ENCODE measurements around the gene VMP1. TPM values are rescaled to one million over a fixed set of nuclear protein-coding genes. Genes with fewer than 3 reads are reported as not detected.
"Not testable (repeated sequence)": the region's sequence is repeated elsewhere in the genome, so short reads cannot be mapped to it uniquely, and the experiment has no call there.

Gene VMP1
- total RNA-seq, 1 donor from 2014 or later: 183 TPM

- TF ChIP-seq, protein P1, sequence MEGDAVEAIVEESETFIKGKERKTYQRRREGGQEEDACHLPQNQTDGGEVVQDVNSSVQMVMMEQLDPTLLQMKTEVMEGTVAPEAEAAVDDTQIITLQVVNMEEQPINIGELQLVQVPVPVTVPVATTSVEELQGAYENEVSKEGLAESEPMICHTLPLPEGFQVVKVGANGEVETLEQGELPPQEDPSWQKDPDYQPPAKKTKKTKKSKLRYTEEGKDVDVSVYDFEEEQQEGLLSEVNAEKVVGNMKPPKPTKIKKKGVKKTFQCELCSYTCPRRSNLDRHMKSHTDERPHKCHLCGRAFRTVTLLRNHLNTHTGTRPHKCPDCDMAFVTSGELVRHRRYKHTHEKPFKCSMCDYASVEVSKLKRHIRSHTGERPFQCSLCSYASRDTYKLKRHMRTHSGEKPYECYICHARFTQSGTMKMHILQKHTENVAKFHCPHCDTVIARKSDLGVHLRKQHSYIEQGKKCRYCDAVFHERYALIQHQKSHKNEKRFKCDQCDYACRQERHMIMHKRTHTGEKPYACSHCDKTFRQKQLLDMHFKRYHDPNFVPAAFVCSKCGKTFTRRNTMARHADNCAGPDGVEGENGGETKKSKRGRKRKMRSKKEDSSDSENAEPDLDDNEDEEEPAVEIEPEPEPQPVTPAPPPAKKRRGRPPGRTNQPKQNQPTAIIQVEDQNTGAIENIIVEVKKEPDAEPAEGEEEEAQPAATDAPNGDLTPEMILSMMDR (IDR thresholded peaks at IDR 0.05): no peak
- Histone ChIP-seq H3K27ac (peak overlapping the region; percentile 76 to 91), H3K36me3 (no peaks in the 10 kb centered on the region), H3K27me3 (no peaks in the 10 kb centered on the region), H3K9me3 (no peaks in the 10 kb centered on the region), H3K4me3 (no peak overlapping the region), H3K4me1 (peaks cover 6 to 47% of the 10 kb centered on the region in 2 donors)
- intact Hi-C loops (cut with DNase I): no loop called here
- no peak for DNase-seq (ENCODE audit: low spot score in 2 of 2)
Observed at GRCh38 chr17:59827721-59828477, 120.4 kb downstream of the VMP1 start.

DNA sequence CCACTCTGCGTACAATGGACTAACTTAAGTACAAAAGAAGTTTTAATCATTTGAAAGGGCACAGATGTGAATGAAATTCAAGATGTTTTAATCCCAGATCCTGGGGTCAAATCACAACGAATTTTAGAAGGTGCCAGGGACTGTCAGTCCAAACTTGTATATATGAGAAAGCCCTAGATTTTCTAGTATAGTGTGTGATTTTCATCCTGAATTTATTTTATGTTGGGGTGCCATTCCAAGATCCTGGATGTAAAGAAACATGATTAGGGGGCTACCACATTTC is 121.0 kb downstream of the VMP1 start:
- H3K4me1 ChIP-seq: peaks cover 6 to 50% of the 10 kb centered on the region in 2 donors
- no peaks in the 10 kb centered on the region for H3K27me3 ChIP-seq
- H3K9me3 ChIP-seq: no peaks in the 10 kb centered on the region
- TF ChIP-seq, protein P1 (IDR thresholded peaks at IDR 0.05): no peak
- intact Hi-C loops (cut with DNase I): no loop called here
- peak overlapping the region; percentile 76 to 91 for H3K27ac ChIP-seq
- no peak overlapping the region for H3K4me3 ChIP-seq
- no peaks in the 10 kb centered on the region for H3K36me3 ChIP-seq
- no peak for DNase-seq (ENCODE audit: low spot score in 2 of 2)

DNA sequence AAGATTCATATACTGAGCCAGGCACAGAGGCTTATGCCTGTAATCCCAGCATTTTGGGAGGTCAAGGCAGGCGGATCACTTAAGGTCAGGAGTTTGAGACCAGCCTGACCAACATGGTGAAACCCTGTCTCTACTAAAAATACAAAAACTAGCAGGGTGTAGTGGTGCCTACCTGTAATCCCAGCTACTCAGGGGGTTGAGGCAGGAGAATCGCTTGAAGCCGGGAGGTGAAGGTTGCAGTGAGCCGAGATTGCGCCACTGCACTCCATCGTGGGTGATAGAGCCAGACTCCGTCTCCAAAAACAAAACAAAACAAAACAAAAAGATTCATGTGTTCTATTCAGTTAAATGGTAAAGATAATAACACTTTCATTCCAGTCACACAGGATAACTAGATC is 121.4 kb downstream of the VMP1 start:
- H3K27me3 ChIP-seq; DNase-seq (ENCODE audit: low spot score in 2 of 2); H3K9me3 ChIP-seq; intact Hi-C loops (cut with DNase I); H3K36me3 ChIP-seq: not testable (repeated sequence)
- Histone ChIP-seq H3K4me1 (peaks cover 6 to 50% of the 10 kb centered on the region in 2 donors), H3K27ac (peak overlapping the region; percentile 76 to 91), H3K4me3 (peak overlapping the region in 1 of 2 donors; percentile 7)

- Histone ChIP-seq H3K4me3 (peak overlapping the region; percentile 7), H3K27me3 (no peaks in the 10 kb centered on the region), H3K27ac (peak overlapping the region; percentile 76 to 91), H3K36me3 (no peaks in the 10 kb centered on the region), H3K9me3 (no peaks in the 10 kb centered on the region), H3K4me1 (peaks cover 6 to 50% of the 10 kb centered on the region in 2 donors)
- no peak for DNase-seq (ENCODE audit: low spot score in 2 of 2)
- intact Hi-C loops (cut with DNase I): loop anchor here (10.0 kb wide), 1 partner anchor 455 kb away; no protein-coding TSS in a partner anchor
- TF ChIP-seq, protein P1 (IDR thresholded peaks at IDR 0.05): no peak
Observed at GRCh38 chr17:59829217-59830006, 122.0 kb downstream of the VMP1 start.

- Histone ChIP-seq H3K27me3 (no peaks in the 10 kb centered on the region), H3K36me3 (no peaks in the 10 kb centered on the region), H3K27ac (peak overlapping the region; percentile 76 to 91), H3K4me3 (no peak overlapping the region), H3K9me3 (no peaks in the 10 kb centered on the region), H3K4me1 (peaks cover 6 to 50% of the 10 kb centered on the region in 2 donors)
- intact Hi-C loops (cut with DNase I): loop anchor here (10.0 kb wide), 1 partner anchor 455 kb away; no protein-coding TSS in a partner anchor
- DNase-seq (ENCODE audit: low spot score in 2 of 2): no peak
- TF ChIP-seq, protein P1 (IDR thresholded peaks at IDR 0.05): no peak
Observed at GRCh38 chr17:59830007-59830630, 122.7 kb downstream of the VMP1 start.
